ENCODE results near the gene JTB. TPM values are rescaled to one million over a fixed set of nuclear protein-coding genes. Genes with fewer than 3 reads are reported as not detected.

The JTB gene
- polyA plus RNA-seq, 1 of the 3 experiments (the other 2 are of a cell fraction) = 118 TPM

GRCh38 chr1:153928245-153928644 lies 49.2 kb downstream of the JTB start:
- Histone ChIP-seq H3K27ac (ENCODE audit: low read depth in 2 of 2, low read length in 1 of 2) (peak overlapping the region in 1 of 2 experiments; percentile 88; a peak in 2 of 4 replicates), H3F3A (replicated peaks; ENCODE audit: insufficient read depth) (peaks cover 22% of the 10 kb centered on the region), H3K27me3 (ENCODE audit: insufficient read depth) (no peaks in the 10 kb centered on the region), H3K4me2 (no peak overlapping the region), H3K9ac (no peak overlapping the region), H3K9me2 (no peaks in the 10 kb centered on the region), H3K79me2 (ENCODE audit: insufficient read depth) (peaks cover 12% of the 10 kb centered on the region; the same call in 1 of the 2 replicates), H3K9me3 (no peaks in the 10 kb centered on the region), H3K4me1 (ENCODE audit: control insufficient read depth in 1 of 2, insufficient read depth in 2 of 2, low read depth in 1 of 2, low read length in 1 of 2) (peaks cover 5 to 21% of the 10 kb centered on the region in 2 experiments; a peak in 2 of 4 replicates), H3K36me3 (replicated peaks in 1 of 2; ENCODE audit: control insufficient read depth in 1 of 2, insufficient read depth in 2 of 2, low read length in 1 of 2) (peaks cover 0 to 20% of the 10 kb centered on the region in 2 experiments), H2AFZ (ENCODE audit: low read depth) (no peak overlapping the region), H4K20me1 (ENCODE audit: insufficient read depth) (no peaks in the 10 kb centered on the region), H3K4me3 (ENCODE audit: low read depth in 2 of 2, low read length in 1 of 2) (no peak overlapping the region)
- POLR2A ChIA-PET = interaction anchor here (0.7 to 1.3 kb wide), 5 partner anchors 9 to 39 kb away, joined by 3 to 5 read pairs (median 4); partner anchors contain the start of genes CREB3L4, CRTC2 and DENND4B
- no peak for TF ChIP-seq CTCF (IDR thresholded peaks at IDR 0.05)
- no peak for TF ChIP-seq GABPA (IDR thresholded peaks at IDR 0.05; ENCODE audit: low read depth)
- no peak for TF ChIP-seq RAD21 (IDR thresholded peaks at IDR 0.05; ENCODE audit: low read length)
- no peak for TF ChIP-seq SIN3A (IDR thresholded peaks at IDR 0.05; ENCODE audit: borderline replicate concordance, low read depth, low read length)
- TF ChIP-seq IRF3 (IDR thresholded peaks at IDR 0.05; ENCODE audit: low read depth, low read length) = no peak
- no peak for TF ChIP-seq NFIC (IDR thresholded peaks at IDR 0.05; ENCODE audit: borderline replicate concordance)
- TF ChIP-seq YY1 (IDR thresholded peaks at IDR 0.05; ENCODE audit: low read depth) = no peak
- TF ChIP-seq RXRA (IDR thresholded peaks at IDR 0.05; ENCODE audit: borderline replicate concordance, low read depth) = no peak
- no peak for TF ChIP-seq NRF1 (IDR thresholded peaks at IDR 0.05; ENCODE audit: low read depth, low read length)
- no peak for TF ChIP-seq CHD2 (IDR thresholded peaks at IDR 0.05; ENCODE audit: low read length, partially characterized antibody)
- no peak for TF ChIP-seq POLR2AphosphoS5 (IDR thresholded peaks at IDR 0.05; ENCODE audit: low read depth, low read length)
- TF ChIP-seq MAX (IDR thresholded peaks at IDR 0.05; ENCODE audit: low read depth) = no peak
- DNase-seq = no peak
- WGBS (ENCODE audit: low lambda C conversion rate) = 91% methylated on average over 1 of the region's 1 CpG
- CTCF ChIA-PET = interaction anchor here (0.9 to 3.1 kb wide), 6 partner anchors 9 to 251 kb away, joined by 3 to 46 read pairs (median 6); partner anchors contain the start of genes DENND4B and RAB13

GRCh38 chr1:153926405-153926804 lies 51.1 kb downstream of the JTB start:
- no peaks in the 10 kb centered on the region for H3K9me2 ChIP-seq
- WGBS (ENCODE audit: low lambda C conversion rate) = 76% methylated on average over 4 of the region's 4 CpGs
- DNase-seq = no peak
- H3K27ac ChIP-seq (ENCODE audit: low read depth in 2 of 2, low read length in 1 of 2) = no peak overlapping the region
- peaks cover 0 to 9% of the 10 kb centered on the region in 2 experiments for H3K36me3 ChIP-seq (replicated peaks in 1 of 2; ENCODE audit: control insufficient read depth in 1 of 2, insufficient read depth in 2 of 2, low read length in 1 of 2)
- no peak overlapping the region for H3K4me3 ChIP-seq (ENCODE audit: low read depth in 2 of 2, low read length in 1 of 2)
- H3F3A ChIP-seq (replicated peaks; ENCODE audit: insufficient read depth) = peaks cover 22% of the 10 kb centered on the region
- peaks cover 20% of the 10 kb centered on the region for H3K79me2 ChIP-seq (ENCODE audit: insufficient read depth)
- H2AFZ ChIP-seq (ENCODE audit: low read depth) = no peak overlapping the region
- no peak overlapping the region for H3K9ac ChIP-seq
- TF ChIP-seq TAF1 (IDR thresholded peaks at IDR 0.05; ENCODE audit: borderline replicate concordance, low read depth, low read length) (no peak), CTCF (IDR thresholded peaks at IDR 0.05) (no peak), SIN3A (IDR thresholded peaks at IDR 0.05; ENCODE audit: borderline replicate concordance, low read depth, low read length) (no peak), FOSL2 (IDR thresholded peaks at IDR 0.05; ENCODE audit: borderline replicate concordance, low read depth) (no peak), JUND (IDR thresholded peaks at IDR 0.05) (no peak), CHD2 (IDR thresholded peaks at IDR 0.05; ENCODE audit: low read length, partially characterized antibody) (no peak)
- H3K27me3 ChIP-seq (ENCODE audit: insufficient read depth) = no peaks in the 10 kb centered on the region
- no peaks in the 10 kb centered on the region for H3K9me3 ChIP-seq
- H4K20me1 ChIP-seq (ENCODE audit: insufficient read depth) = peaks cover 5% of the 10 kb centered on the region
- H3K4me1 ChIP-seq (ENCODE audit: control insufficient read depth in 1 of 2, insufficient read depth in 2 of 2, low read depth in 1 of 2, low read length in 1 of 2) = peaks cover 6 to 26% of the 10 kb centered on the region in 2 experiments; a peak in 3 of 4 replicates
- H3K4me2 ChIP-seq = no peak overlapping the region
- ChIA-PET POLR2A (interaction anchor here (0.7 to 1.1 kb wide), 2 partner anchors 64 to 1027 kb away, joined by 3 to 7 read pairs; partner anchors contain the start of gene RPS27), CTCF (interaction anchor here (0.6 to 2.0 kb wide), 2 partner anchors 19 to 255 kb away, joined by 3 to 5 read pairs; no protein-coding TSS in a partner anchor)
